Measurements from ENCODE around the gene GAMT.

Gene GAMT

GRCh38 chr19:1399745-1400144 lies 1.6 kb downstream of the GAMT start:
- DNase-seq = no peak

- no peak for DNase-seq
Measured at GRCh38 chr19:1399079-1399478, 2.3 kb downstream of the GAMT start.

- peak in 1 of 2 experiments; percentile 1 for DNase-seq
Measured at GRCh38 chr19:1397838-1398237, 3.5 kb downstream of the GAMT start.

GRCh38 chr19:1396768-1397679 lies 4.3 kb downstream of the GAMT start:
- no peak for DNase-seq

DNA sequence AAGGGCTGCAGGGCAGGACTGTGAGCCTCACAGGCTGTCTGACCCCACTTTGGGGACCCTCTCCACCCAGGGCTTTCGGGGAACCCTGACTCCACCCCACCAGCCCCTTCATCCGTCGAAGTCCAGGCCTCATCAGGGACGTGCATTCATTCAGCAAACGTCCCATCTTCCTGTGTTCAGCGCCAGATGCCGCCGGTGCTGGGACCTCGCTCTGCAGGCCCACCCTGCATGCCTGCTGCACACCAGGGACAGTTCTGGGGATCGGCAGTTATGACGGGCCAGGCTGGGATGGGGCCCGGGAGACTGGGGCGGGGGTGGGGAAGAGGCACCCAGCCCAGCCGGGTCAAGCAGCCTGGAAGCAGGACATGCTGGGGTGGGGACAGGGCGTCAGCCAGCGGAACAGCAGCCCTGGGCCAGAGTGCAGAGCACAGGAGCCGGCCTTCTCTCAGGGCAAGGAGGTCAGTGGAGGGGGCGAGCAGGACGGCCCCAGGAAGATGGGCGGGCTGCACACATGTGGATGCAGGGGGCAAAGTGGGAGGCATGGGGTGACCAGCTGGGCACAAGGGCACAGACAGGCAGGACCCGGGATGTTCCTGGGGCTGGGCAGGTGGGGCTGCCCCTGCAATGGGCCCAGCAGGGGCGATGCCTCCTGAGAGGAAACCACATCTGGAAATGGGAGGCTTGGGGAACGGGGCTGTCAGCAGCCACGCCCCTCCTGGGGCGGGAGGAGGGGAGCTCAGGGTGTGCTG lies 5.1 kb downstream of the GAMT start:
- peak; percentile 54 to 70 for DNase-seq

GRCh38 chr19:1395194-1396018 lies 5.9 kb downstream of the GAMT start:
- no peak for DNase-seq

DNA sequence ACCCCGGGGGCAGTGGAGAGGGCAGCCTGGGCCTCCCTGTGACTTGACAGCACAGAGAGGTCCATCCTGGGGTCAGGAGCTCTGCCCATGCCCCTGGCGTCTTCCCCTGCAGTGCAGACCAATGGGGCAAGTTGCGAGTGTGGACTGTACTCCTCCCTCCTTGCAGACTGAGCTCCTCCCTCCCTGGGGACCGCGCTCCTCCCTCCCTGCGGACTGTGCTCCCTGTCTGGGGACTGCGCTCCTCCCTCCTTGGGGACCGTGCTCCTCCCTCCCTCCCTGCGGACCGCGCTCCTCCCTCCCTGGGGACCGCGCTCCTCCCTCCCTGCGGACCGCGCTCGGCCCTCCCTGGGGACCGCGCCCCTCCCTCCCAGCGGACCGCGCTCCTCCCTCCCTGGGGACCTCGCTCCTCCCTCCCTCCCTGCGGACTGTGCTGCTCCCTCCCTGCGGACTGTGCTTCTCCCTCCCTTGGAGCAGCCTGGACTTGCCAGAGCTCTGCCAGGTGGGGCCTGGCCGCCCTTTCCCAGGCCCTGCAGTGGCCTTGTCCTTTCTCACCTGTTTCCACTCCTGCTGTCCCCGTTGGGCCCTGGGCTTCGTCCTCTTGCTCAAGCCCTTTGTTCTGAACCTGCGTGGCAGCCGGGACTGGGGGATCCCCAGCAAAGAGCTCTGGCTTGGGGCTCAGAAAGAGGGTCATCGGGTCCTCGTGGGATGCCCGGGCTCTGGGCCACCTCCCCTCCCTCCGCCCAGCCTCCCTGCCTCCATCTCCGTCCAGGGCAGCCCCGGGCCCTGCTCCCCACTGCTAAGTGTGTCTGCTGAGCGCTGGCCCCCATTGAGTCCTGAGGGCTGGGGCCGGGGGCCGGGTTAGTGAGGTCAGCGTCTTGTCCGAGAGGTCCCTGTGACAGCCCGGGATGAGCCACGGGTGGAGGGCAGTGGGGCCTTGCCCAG lies 6.8 kb downstream of the GAMT start:
- no peak for DNase-seq

DNA sequence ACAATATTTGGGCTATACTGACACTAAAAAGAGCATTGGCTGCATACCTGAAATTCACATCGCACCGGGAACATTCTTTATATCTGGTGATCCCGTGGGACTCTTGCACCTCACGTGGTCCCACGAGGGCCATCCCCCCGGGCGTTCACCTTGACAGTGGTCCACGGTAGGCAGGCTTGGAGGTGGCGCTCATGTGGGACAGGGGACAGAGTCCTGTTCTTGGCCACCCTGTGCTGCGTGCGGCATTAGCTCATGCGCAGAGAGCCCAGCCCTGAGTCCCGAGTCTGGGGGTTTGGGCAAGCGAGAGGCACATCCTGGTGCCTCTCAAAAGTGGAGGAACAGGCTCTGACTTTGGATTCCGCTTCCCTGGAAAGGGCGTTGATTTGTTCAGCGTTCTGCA lies 7.5 kb downstream of the GAMT start:
- DNase-seq = no peak

DNA sequence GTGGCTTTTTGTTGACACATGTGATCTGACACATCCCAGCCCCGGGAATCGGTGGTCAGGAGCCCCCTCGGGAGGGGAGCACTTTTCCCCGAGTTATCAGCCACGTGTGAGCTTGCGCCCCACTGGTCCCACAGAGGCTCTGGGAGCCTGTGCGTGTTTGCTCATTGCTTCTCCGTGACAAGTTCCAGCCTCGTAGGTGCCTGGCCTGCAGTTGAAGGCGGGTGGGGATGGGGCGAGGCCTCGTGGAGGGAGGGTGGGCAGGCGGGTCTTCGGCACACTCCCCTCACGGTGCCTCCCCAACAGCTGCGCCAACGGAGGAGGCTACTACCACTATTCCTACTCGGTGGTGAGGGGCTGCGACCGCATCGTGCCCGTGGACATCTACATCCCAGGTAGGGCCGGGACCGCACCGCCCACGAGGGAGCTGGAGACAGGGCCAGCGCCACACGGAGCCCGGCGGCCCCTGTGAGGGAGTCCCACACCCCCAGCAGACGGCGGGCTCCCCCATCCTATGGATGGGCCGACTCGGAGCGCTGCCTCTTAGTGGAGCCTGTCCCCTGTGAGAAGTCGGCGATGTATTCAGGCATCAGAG lies 8.3 kb downstream of the GAMT start:
- DNase-seq = no peak

GRCh38 chr19:1392407-1392806 lies 8.9 kb downstream of the GAMT start:
- no peak for DNase-seq

DNA sequence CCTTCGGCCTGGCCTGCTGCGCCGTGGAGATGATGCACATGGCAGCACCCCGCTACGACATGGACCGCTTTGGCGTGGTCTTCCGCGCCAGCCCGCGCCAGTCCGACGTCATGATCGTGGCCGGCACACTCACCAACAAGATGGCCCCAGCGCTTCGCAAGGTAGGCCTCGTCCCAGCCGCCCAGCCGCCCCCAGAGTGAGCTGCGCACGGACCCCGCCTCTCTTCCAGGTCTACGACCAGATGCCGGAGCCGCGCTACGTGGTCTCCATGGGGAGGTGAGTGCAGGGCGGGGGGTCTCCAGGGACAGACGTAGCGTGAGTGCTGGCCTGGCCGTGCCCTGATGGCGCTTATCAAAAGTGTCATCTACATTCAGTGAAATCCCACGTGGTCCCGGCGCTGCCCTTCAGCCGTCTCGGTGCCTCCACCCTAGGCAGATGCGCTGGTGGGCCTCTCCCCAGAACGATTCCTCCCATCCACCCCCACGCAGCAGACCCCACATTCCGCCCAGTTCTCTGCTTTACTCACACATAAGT lies 10.4 kb downstream of the GAMT start:
- no peak for DNase-seq

DNA sequence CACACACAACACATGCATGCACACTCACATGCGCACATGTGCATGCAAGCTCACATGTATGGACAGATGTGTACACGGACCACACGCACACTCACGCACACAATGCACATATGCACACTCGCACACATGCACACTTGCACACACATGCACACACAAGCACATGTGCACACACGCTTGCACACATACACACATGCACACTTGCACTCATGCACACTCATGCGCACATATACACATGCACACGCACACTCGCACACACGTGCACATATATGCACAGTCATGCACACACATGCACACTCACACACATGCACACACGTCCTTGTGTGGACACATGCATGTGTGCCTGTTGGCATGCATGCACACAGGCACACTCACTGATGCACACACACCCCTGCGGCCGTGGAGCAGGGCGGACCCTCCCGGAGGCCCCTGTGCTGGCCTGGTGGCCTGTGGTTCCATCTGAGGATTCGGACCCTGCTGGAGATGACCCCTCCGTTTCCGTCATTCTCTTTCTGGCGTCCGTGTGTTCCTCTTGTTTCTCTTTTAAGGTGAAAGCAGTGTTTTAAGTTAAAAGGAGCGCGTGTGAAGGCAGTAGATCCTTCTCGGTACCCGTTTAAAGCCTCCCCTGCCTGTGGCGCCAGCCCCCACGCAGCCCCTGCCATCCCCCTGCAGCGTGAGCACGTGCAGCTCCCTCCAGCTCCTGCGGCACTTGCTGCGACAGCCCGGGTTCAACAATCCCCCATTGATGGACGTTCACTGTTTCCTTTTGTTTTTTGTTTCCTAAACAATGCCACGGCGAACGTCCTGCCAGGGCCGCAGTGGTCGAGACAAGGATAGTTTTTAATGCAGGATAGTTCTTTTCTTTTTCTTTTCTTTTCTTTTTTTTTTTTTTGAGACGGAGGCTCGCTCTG lies 12.1 kb downstream of the GAMT start:
- DNase-seq = no peak

DNA sequence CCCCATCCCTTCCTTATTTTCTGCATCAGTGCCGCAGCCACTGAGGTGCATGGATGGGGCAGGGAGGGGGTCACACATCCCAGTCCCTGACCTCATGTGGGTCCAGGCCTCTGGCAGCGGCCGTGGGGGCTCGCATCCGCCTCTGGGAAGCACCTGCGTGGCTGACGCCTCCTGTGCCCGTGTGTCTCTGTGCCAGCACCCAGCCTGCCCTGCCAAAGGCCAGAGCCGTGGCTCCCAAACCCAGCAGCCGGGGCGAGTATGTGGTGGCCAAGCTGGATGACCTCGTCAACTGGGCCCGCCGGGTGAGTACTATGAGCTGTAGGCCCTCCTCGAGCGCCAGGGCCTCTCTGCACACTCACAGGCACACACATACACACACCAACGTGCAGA lies 12.7 kb downstream of the GAMT start:
- no peak for DNase-seq

DNA sequence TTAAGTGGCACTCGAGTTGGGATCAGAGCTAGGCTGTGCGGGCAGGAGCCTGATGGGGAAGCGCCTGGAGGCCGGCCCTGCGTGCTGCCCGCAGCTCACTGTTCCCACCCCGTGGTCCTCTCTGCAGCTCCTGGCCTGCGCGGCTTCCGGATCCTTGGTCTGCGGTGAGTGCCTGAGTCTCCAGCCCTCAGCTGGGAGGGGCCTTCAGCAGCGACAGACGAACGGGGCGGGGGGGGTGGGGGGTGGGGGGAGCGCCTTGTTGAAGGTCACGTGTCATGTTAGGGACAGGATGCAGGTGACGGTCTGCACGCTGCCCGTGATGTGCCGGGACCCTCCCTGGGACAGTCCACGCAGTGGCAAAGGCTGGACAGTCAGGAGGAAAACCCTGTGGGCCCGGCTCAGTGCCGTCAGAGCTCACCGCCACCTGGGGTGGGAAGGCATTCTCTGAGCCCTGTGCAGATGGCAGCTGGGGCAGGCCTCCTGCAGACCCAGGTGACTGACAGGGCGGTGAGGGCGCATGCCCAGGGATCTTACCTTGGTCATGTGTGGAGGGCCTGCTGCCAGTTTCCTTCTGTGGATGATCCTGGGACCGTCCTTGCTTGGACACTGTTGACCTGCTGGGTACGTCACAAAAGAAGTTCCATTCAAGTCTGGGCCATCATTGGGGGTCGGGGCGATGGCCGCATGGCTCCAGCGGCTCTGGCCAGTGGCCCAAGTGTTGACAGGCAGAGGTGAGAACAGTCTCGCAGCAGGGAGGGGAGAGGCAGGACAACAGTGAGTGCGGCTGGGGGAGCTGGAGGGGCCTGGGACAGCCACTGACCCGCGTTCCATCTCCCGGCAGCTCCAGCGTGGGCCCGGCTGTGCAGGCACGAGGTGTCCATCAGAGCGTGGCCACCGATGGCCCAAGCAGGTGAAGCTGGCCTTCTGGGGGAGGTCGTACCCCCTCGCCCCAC lies 13.4 kb downstream of the GAMT start:
- DNase-seq = no peak

GRCh38 chr19:1386945-1387683 lies 14.2 kb downstream of the GAMT start:
- no peak for DNase-seq

DNA sequence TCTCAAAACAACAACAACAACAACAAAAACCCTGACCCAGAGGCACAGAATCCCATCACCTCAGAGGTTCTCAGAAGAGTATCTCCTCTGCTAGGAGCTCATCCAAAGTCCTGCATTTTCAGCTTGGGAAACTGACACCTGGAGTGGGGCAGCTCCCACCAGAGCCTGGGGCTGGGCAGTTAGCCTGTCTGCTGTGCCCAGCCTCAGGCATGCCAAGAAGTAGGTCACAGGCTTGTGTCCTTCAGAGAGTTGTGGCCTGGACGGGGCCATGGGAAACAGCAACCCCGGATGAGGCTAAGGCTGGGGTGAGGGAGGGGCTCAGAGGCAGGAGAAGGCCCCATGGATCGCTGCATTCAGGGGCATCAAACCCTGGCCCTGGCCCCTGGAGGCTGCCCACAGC lies 15.5 kb downstream of the GAMT start:
- DNase-seq = no peak

GRCh38 chr19:1384478-1385110 lies 16.7 kb downstream of the GAMT start:
- DNase-seq = peak in 1 of 2 experiments; percentile 26

- DNase-seq = no peak
Measured at GRCh38 chr19:1384085-1384462, 17.3 kb downstream of the GAMT start.

All from Kasumi-1 (cell line).